ENCODE data around the gene PCBP2.
A peak's percentile ranks its signal among the peaks of the same experiment; 100 is the strongest.
"Not testable (repeated sequence)": the region's sequence is repeated elsewhere in the genome, so short reads cannot be mapped to it uniquely, and the experiment has no call there.

Gene PCBP2

DNA sequence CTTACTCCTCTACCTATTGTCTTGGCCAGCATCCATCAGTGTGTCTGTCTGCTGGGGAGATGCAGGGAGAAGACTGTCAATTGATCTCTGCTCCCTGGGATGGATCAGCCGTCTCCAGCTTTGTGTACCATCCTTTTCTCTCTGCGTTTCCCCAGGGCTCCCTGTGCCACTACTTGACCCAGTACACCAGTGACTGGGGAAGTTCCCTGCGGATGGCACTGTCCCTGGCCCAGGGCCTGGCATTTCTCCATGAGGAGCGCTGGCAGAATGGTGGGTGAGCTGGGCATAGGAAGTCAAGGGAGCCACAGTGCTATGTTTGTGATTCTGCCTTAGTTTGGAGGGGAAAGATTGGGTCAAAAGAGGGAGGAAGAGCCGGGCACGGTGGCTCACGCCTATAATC, 23.2 kb upstream of the PCBP2 start:
- no peaks in the 10 kb centered on the region for H3K27me3 ChIP-seq (ENCODE audit: insufficient read depth, low read length, poor library complexity)
- H3K4me1 ChIP-seq (ENCODE audit: control insufficient read depth, low read depth, low read length), result peaks cover 5% of the 10 kb centered on the region
- H3K79me1 ChIP-seq (ENCODE audit: low read length), result no peaks in the 10 kb centered on the region
- no peak overlapping the region for H3K4me2 ChIP-seq (ENCODE audit: low read length)
- no CpG with 5 or more reads among the region's 7 CpGs for WGBS (ENCODE audit: extremely low coverage, insufficient coverage, low lambda C conversion rate)
- no peak overlapping the region for H2AK5ac ChIP-seq (ENCODE audit: low read length)
- no peak for DNase-seq
- no peak overlapping the region for H3K23ac ChIP-seq (ENCODE audit: low read length)
- no peak overlapping the region for H4K5ac ChIP-seq (ENCODE audit: low read length)
- H3K27ac ChIP-seq (ENCODE audit: low read depth, low read length), result no peak overlapping the region
- no peak overlapping the region for H3K4me3 ChIP-seq (ENCODE audit: low read length)
- no peak overlapping the region for H4K8ac ChIP-seq (ENCODE audit: low read depth, low read length)
- no peak overlapping the region for H3K9ac ChIP-seq (ENCODE audit: low read length)
- H3K56ac ChIP-seq (ENCODE audit: low read length), result no peak overlapping the region
- H3K36me3 ChIP-seq (ENCODE audit: control insufficient read depth, insufficient read depth, low read length), result no peaks in the 10 kb centered on the region
- H3K4ac ChIP-seq (ENCODE audit: low read depth, low read length), result no peak overlapping the region
- H2BK15ac ChIP-seq (replicated peaks; ENCODE audit: low read depth), result no peak overlapping the region
- H2BK120ac ChIP-seq (ENCODE audit: low read depth, low read length), result no peak overlapping the region
- H2BK5ac ChIP-seq (ENCODE audit: low read length), result no peak overlapping the region
- H3K79me2 ChIP-seq (ENCODE audit: control insufficient read depth, insufficient read depth, low read length), result no peaks in the 10 kb centered on the region
- H3K18ac ChIP-seq (ENCODE audit: low read length), result no peak overlapping the region

DNA sequence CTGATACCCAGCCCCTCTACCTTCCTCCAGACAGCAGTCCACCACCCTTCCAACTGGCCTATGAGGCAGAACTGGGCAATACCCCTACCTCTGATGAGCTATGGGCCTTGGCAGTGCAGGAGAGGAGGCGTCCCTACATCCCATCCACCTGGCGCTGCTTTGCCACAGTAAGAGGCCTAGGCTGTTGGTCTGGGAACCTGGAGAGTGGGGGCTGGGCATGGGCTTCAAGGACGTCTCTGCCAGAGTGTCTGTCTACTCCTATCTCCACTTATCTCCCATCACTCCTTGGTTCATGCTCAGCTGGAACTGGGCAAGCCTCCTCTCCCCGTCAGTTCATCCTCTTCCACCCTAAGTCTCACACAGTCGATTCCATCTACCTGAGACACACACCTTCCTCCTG, 21.8 kb upstream of the PCBP2 start:
- Histone ChIP-seq H3K79me1 (ENCODE audit: low read length) (no peaks in the 10 kb centered on the region), H2BK5ac (ENCODE audit: low read length) (no peak overlapping the region), H3K23ac (ENCODE audit: low read length) (no peak overlapping the region), H3K27me3 (ENCODE audit: insufficient read depth, low read length, poor library complexity) (no peaks in the 10 kb centered on the region), H3K18ac (ENCODE audit: low read length) (no peak overlapping the region), H4K8ac (ENCODE audit: low read depth, low read length) (no peak overlapping the region), H3K56ac (ENCODE audit: low read length) (no peak overlapping the region), H3K9ac (ENCODE audit: low read length) (no peak overlapping the region), H3K36me3 (ENCODE audit: control insufficient read depth, insufficient read depth, low read length) (no peaks in the 10 kb centered on the region), H3K79me2 (ENCODE audit: control insufficient read depth, insufficient read depth, low read length) (no peaks in the 10 kb centered on the region), H3K27ac (ENCODE audit: low read depth, low read length) (no peak overlapping the region), H3K4me2 (ENCODE audit: low read length) (no peak overlapping the region), H3K4me1 (ENCODE audit: control insufficient read depth, low read depth, low read length) (peaks cover 2% of the 10 kb centered on the region), H2BK120ac (ENCODE audit: low read depth, low read length) (no peak overlapping the region), H2AK5ac (ENCODE audit: low read length) (no peak overlapping the region), H4K5ac (ENCODE audit: low read length) (no peak overlapping the region), H3K4me3 (ENCODE audit: low read length) (no peak overlapping the region), H3K4ac (ENCODE audit: low read depth, low read length) (no peak overlapping the region), H2BK15ac (replicated peaks; ENCODE audit: low read depth) (no peak overlapping the region)
- no peak for DNase-seq
- WGBS (ENCODE audit: extremely low coverage, insufficient coverage, low lambda C conversion rate), result no CpG with 5 or more reads among the region's 5 CpGs

DNA sequence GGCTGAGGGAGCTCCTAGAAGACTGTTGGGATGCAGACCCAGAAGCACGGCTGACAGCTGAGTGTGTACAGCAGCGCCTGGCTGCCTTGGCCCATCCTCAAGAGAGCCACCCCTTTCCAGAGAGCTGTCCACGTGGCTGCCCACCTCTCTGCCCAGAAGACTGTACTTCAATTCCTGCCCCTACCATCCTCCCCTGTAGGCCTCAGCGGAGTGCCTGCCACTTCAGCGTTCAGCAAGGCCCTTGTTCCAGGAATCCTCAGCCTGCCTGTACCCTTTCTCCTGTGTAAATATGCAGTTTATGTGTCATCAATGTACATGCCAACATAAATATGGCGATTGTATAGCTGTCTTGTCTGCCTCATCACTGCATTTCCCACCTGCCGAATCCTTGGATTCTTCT, 20.7 kb upstream of the PCBP2 start:
- H4K5ac ChIP-seq (ENCODE audit: low read length), result no peak overlapping the region
- no peak overlapping the region for H3K56ac ChIP-seq (ENCODE audit: low read length)
- no peak overlapping the region for H3K18ac ChIP-seq (ENCODE audit: low read length)
- no peak overlapping the region for H3K9ac ChIP-seq (ENCODE audit: low read length)
- H3K79me1 ChIP-seq (ENCODE audit: low read length), result no peaks in the 10 kb centered on the region
- no peak overlapping the region for H2BK5ac ChIP-seq (ENCODE audit: low read length)
- H3K36me3 ChIP-seq (ENCODE audit: control insufficient read depth, insufficient read depth, low read length), result no peaks in the 10 kb centered on the region
- H2AK5ac ChIP-seq (ENCODE audit: low read length), result no peak overlapping the region
- no peak overlapping the region for H2BK120ac ChIP-seq (ENCODE audit: low read depth, low read length)
- no peak overlapping the region for H3K27ac ChIP-seq (ENCODE audit: low read depth, low read length)
- no peak overlapping the region for H3K4me3 ChIP-seq (ENCODE audit: low read length)
- H3K4me2 ChIP-seq (ENCODE audit: low read length), result no peak overlapping the region
- no peaks in the 10 kb centered on the region for H3K27me3 ChIP-seq (ENCODE audit: insufficient read depth, low read length, poor library complexity)
- H3K4ac ChIP-seq (ENCODE audit: low read depth, low read length), result no peak overlapping the region
- H3K79me2 ChIP-seq (ENCODE audit: control insufficient read depth, insufficient read depth, low read length), result no peaks in the 10 kb centered on the region
- no peak for DNase-seq
- no peak overlapping the region for H4K8ac ChIP-seq (ENCODE audit: low read depth, low read length)
- no peaks in the 10 kb centered on the region for H3K4me1 ChIP-seq (ENCODE audit: control insufficient read depth, low read depth, low read length)
- no peak overlapping the region for H3K23ac ChIP-seq (ENCODE audit: low read length)
- WGBS (ENCODE audit: extremely low coverage, insufficient coverage, low lambda C conversion rate), result no CpG with 5 or more reads among the region's 7 CpGs
- H2BK15ac ChIP-seq (replicated peaks; ENCODE audit: low read depth), result no peak overlapping the region

- H4K5ac ChIP-seq (ENCODE audit: low read length); H3K79me1 ChIP-seq (ENCODE audit: low read length); H3K36me3 ChIP-seq (ENCODE audit: control insufficient read depth, insufficient read depth, low read length); H2BK120ac ChIP-seq (ENCODE audit: low read depth, low read length); DNase-seq; H2BK5ac ChIP-seq (ENCODE audit: low read length); H3K4me2 ChIP-seq (ENCODE audit: low read length); H3K27me3 ChIP-seq (ENCODE audit: insufficient read depth, low read length, poor library complexity); H2AK5ac ChIP-seq (ENCODE audit: low read length); H2BK15ac ChIP-seq (replicated peaks; ENCODE audit: low read depth); H3K23ac ChIP-seq (ENCODE audit: low read length); H3K4me1 ChIP-seq (ENCODE audit: control insufficient read depth, low read depth, low read length); H3K56ac ChIP-seq (ENCODE audit: low read length); H3K4ac ChIP-seq (ENCODE audit: low read depth, low read length); H3K79me2 ChIP-seq (ENCODE audit: control insufficient read depth, insufficient read depth, low read length); H3K9ac ChIP-seq (ENCODE audit: low read length); H4K8ac ChIP-seq (ENCODE audit: low read depth, low read length); H3K27ac ChIP-seq (ENCODE audit: low read depth, low read length); H3K18ac ChIP-seq (ENCODE audit: low read length); H3K4me3 ChIP-seq (ENCODE audit: low read length): not testable (repeated sequence)
- no CpG with 5 or more reads among the region's 9 CpGs for WGBS (ENCODE audit: extremely low coverage, insufficient coverage, low lambda C conversion rate)
Measured at GRCh38 chr12:53435326-53435725, 16.6 kb upstream of the PCBP2 start.

DNA sequence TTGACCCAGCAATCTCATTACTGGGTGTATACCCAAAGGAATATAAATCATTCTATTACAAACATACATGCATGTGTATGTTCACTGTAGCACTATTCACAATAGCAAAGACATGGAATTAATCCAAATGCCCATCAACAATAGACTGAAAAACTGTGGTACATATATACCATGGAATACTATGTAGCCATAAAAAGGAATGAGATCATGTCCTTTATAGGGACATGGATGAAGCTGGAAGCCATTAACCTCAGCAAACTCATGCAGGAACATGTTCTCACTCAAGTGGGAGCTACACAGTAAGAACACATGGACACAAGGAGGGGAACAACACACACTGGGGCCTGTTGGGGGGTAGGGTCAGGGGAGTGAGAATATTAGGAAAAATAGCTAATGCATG, 12.3 kb upstream of the PCBP2 start:
- H2BK5ac ChIP-seq (ENCODE audit: low read length); H3K4me2 ChIP-seq (ENCODE audit: low read length); H2BK120ac ChIP-seq (ENCODE audit: low read depth, low read length); H3K9ac ChIP-seq (ENCODE audit: low read length); H3K23ac ChIP-seq (ENCODE audit: low read length); H3K27ac ChIP-seq (ENCODE audit: low read depth, low read length); H3K4me1 ChIP-seq (ENCODE audit: control insufficient read depth, low read depth, low read length); H4K5ac ChIP-seq (ENCODE audit: low read length); H3K56ac ChIP-seq (ENCODE audit: low read length); H3K79me1 ChIP-seq (ENCODE audit: low read length); H2BK15ac ChIP-seq (replicated peaks; ENCODE audit: low read depth); H2AK5ac ChIP-seq (ENCODE audit: low read length); H3K36me3 ChIP-seq (ENCODE audit: control insufficient read depth, insufficient read depth, low read length); DNase-seq; H3K4ac ChIP-seq (ENCODE audit: low read depth, low read length); H3K4me3 ChIP-seq (ENCODE audit: low read length); H4K8ac ChIP-seq (ENCODE audit: low read depth, low read length); H3K18ac ChIP-seq (ENCODE audit: low read length); H3K27me3 ChIP-seq (ENCODE audit: insufficient read depth, low read length, poor library complexity): not testable (repeated sequence)
- H3K79me2 ChIP-seq (ENCODE audit: control insufficient read depth, insufficient read depth, low read length), result peaks cover 10% of the 10 kb centered on the region

GRCh38 chr12:53441040-53441833, 10.7 kb upstream of the PCBP2 start, which contains the start of gene PRR13:
Gene PRR13 (plus strand): TSS chr12:53441734. CDS start chr12:53442715, 981 bp downstream.
- H3K4ac ChIP-seq (ENCODE audit: low read depth, low read length), result peak within 1 kb of the TSS; percentile 49
- peak within 1 kb of the TSS; percentile 30 for H4K8ac ChIP-seq (ENCODE audit: low read depth, low read length)
- H2BK120ac ChIP-seq (ENCODE audit: low read depth, low read length), result no peak within 1 kb of the TSS
- H3K56ac ChIP-seq (ENCODE audit: low read length), result peak within 1 kb of the TSS; percentile 95
- H3K79me1 ChIP-seq (ENCODE audit: low read length), result peaks cover 7% of the 10 kb centered on the region
- H3K4me1 ChIP-seq (ENCODE audit: control insufficient read depth, low read depth, low read length), result peaks cover 3% of the 10 kb centered on the region
- peak; percentile 100 for DNase-seq
- no peaks in the 10 kb centered on the region for H3K36me3 ChIP-seq (ENCODE audit: control insufficient read depth, insufficient read depth, low read length)
- H2AK5ac ChIP-seq (ENCODE audit: low read length), result peak within 1 kb of the TSS; percentile 43
- peak within 1 kb of the TSS; percentile 96 for H3K4me3 ChIP-seq (ENCODE audit: low read length)
- WGBS (ENCODE audit: extremely low coverage, insufficient coverage, low lambda C conversion rate), result no CpG with 5 or more reads among the region's 31 CpGs
- no peak within 1 kb of the TSS for H2BK15ac ChIP-seq (replicated peaks; ENCODE audit: low read depth)
- H3K27me3 ChIP-seq (ENCODE audit: insufficient read depth, low read length, poor library complexity), result no peaks in the 10 kb centered on the region
- peak within 1 kb of the TSS; percentile 23 for H2BK5ac ChIP-seq (ENCODE audit: low read length)
- H4K5ac ChIP-seq (ENCODE audit: low read length), result no peak within 1 kb of the TSS
- peak within 1 kb of the TSS; percentile 72 for H3K18ac ChIP-seq (ENCODE audit: low read length)
- H3K23ac ChIP-seq (ENCODE audit: low read length), result peak within 1 kb of the TSS; percentile 59
- peak within 1 kb of the TSS; percentile 85 for H3K27ac ChIP-seq (ENCODE audit: low read depth, low read length)
- peak within 1 kb of the TSS; percentile 93 for H3K4me2 ChIP-seq (ENCODE audit: low read length)
- H3K9ac ChIP-seq (ENCODE audit: low read length), result peak within 1 kb of the TSS; percentile 93
- peaks cover 10% of the 10 kb centered on the region for H3K79me2 ChIP-seq (ENCODE audit: control insufficient read depth, insufficient read depth, low read length)

Data from mesendoderm (in vitro differentiated cells).